PC-9 (cell line): ENCODE data around the gene PNP.

Source experiments
- CTCF ChIP-seq: fragments of 200-600 bp; sonication (generic); conservative IDR thresholded peaks from 2 replicates; pipeline ENCODE4 v1.6.1; 2017; ENCODE audit warnings: mixed run types, antibody characterized with exemption, mild to moderate bottlenecking, moderate library complexity
- EZH2 ChIP-seq: fragments of 200-600 bp; sonication (generic); IDR thresholded peaks from 2 replicates; pipeline ENCODE4 v1.8.0; 2017; ENCODE audit warnings: antibody characterized with exemption, low read depth

- TF ChIP-seq CTCF (no peak), EZH2 (no peak)
Observed at GRCh38 chr14:20440465-20440864, 28.7 kb upstream of the PNP start.
